Calu3 (cell line): ENCODE results near the gene STPG4. TPM values are rescaled to one million over a fixed set of nuclear protein-coding genes. Genes with fewer than 3 reads are reported as not detected.

Experiments
- BruUV-seq: library from RNA; stranded (reverse); fragments of 400-500 nt; replicated peaks from 2 replicates; lab custom pipeline; 2021; lab: Mats Ljungman, UMichigan
- CTCF ChIA-PET: fragments of 300-600 bp; sonication (Branson Sonifier 250); formaldehyde crosslinking; loops from one replicate; lab custom pipeline; 2022; ENCODE audit warnings: antibody characterized with exemption; lab: Charles Lee
- DNase-seq: peaks from one replicate; pipeline ENCODE4 v3.0.0; 2022
- H3K27ac Mint-ChIP-seq: one replicate; pipeline ENCODE4 v1.8.0; 2022; ENCODE audit warnings: mixed read lengths; ENCODE audit not compliant: unreplicated experiment
- H3K27me3 Mint-ChIP-seq: one replicate; pipeline ENCODE4 v1.8.0; 2022; ENCODE audit warnings: mixed read lengths; ENCODE audit not compliant: unreplicated experiment
- H3K36me3 Mint-ChIP-seq: one replicate; pipeline ENCODE4 v1.8.0; 2022; ENCODE audit warnings: mild to moderate bottlenecking, moderate library complexity, mixed read lengths; ENCODE audit not compliant: insufficient read depth, unreplicated experiment
- H3K4me1 Mint-ChIP-seq: one replicate; pipeline ENCODE4 v1.8.0; 2022; ENCODE audit warnings: mild to moderate bottlenecking, low read depth, mixed read lengths; ENCODE audit not compliant: unreplicated experiment
- H3K4me3 Mint-ChIP-seq: one replicate; pipeline ENCODE4 v1.8.0; 2022; ENCODE audit warnings: mild to moderate bottlenecking, low read depth, moderate library complexity, mixed read lengths; ENCODE audit not compliant: unreplicated experiment
- H3K9me3 Mint-ChIP-seq: one replicate; pipeline ENCODE4 v1.8.0; 2022; ENCODE audit warnings: low read depth, mixed read lengths; ENCODE audit not compliant: unreplicated experiment
- CTCF ChIP-seq: fragments of 200-600 bp; IDR thresholded peaks from one replicate; pipeline ENCODE4 v1.8.0; 2022; ENCODE audit warnings: antibody characterized with exemption; ENCODE audit not compliant: unreplicated experiment
- intact Hi-C: fragments of 100-400 bp; cut with micrococcal nuclease; formaldehyde crosslinking; loops from one replicate; pipeline ENCODE4 v1.10.0; 2022; ENCODE audit not compliant: unreplicated experiment
- total RNA-seq: library from RNA; stranded (reverse); gene quantifications from 2 replicates; pipeline ENCODE4 v1.2.3, GENCODE V29; 2022

The STPG4 gene
- total RNA-seq, 1 experiment from 2014 or later, result 12.7 TPM

GRCh38 chr2:47067788-47068407 lies 87.2 kb downstream of the STPG4 start:
- no peak overlapping the region for H3K4me3 Mint-ChIP-seq

DNA sequence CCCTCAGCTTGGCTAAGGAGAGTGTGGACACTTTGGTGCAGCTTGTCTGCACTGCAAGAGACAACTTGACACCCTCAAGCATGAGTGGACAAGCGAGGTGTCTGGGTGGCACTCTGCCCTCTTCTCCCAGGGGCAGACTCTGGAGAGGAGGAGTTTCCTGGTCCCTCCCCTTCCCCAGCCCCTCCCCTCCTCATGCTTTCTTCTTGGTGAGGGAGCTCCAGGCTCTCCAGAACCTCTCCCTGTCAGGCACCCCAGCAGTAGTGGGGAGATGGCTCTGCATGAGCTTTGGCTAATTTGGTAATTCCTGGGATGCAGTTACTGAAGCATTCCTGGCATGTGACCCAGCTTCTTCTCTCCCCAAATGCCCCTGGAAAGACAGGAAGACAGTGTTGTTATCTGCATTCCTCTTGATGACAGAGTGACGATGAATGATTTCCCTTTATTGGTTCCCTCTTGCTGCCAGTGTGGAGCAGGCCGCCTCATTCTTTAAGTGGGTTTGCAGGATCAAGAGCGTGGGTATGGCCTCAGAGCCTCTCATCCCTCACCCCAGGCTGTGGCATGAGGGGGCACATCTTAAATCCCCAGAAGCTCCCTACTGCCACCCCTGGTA lies 89.2 kb downstream of the STPG4 start:
- CTCF ChIA-PET, result interaction anchor here (0.6 to 0.9 kb wide), 4 partner anchors 11 to 257 kb away, joined by 3 to 7 read pairs (median 4); no protein-coding TSS in a partner anchor
- Mint-ChIP-seq H3K4me3 (no peak overlapping the region), H3K36me3 (peaks cover 19% of the 10 kb centered on the region), H3K27ac (no peak overlapping the region), H3K4me1 (peaks cover 41% of the 10 kb centered on the region), H3K9me3 (no peaks in the 10 kb centered on the region), H3K27me3 (no peaks in the 10 kb centered on the region)
- TF ChIP-seq CTCF, result no peak
- intact Hi-C loops, result no loop called here
- DNase-seq, result no peak
- no TSS peak for BruUV-seq

More at GRCh38 chr2:47067788-47068407, 87.2 kb downstream of the STPG4 start:
- no peak for DNase-seq
- TF ChIP-seq CTCF, result no peak
- H3K27me3 Mint-ChIP-seq, result no peaks in the 10 kb centered on the region
- no peaks in the 10 kb centered on the region for H3K9me3 Mint-ChIP-seq
- peaks cover 35% of the 10 kb centered on the region for H3K36me3 Mint-ChIP-seq
- CTCF ChIA-PET, result interaction anchor here (0.7 to 1.3 kb wide), 2 partner anchors 15 to 24 kb away, joined by 4 to 6 read pairs; no protein-coding TSS in a partner anchor
- peak overlapping the region; percentile 61 for H3K27ac Mint-ChIP-seq
- no TSS peak for BruUV-seq
- peaks cover 48% of the 10 kb centered on the region for H3K4me1 Mint-ChIP-seq
- intact Hi-C loops, result no loop called here

DNA sequence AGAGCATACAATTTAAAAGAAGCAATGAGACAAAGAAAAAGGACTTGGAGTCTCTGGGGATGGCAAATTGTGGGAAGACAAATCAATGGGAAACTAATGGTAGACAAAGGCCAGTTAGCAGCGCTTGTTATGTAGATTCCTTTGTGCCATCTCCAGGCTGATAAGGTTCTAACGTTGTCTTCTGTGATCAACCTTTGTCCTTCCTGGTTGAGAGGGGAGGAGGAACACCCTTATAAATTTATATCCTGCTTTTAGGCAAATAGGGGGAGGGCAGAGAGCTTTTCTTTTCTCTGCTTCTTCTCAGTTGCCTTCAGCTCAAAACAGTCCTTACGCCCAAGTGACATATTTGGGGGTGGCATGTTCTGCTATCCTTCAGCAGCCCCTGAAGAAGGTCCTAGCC lies 89.8 kb downstream of the STPG4 start:
- DNase-seq, result no peak
- no peak overlapping the region for H3K4me3 Mint-ChIP-seq
- H3K27ac Mint-ChIP-seq, result peak overlapping the region; percentile 39
- H3K4me1 Mint-ChIP-seq, result peaks cover 41% of the 10 kb centered on the region
- intact Hi-C loops, result no loop called here
- H3K36me3 Mint-ChIP-seq, result peaks cover 19% of the 10 kb centered on the region
- no peaks in the 10 kb centered on the region for H3K9me3 Mint-ChIP-seq
- CTCF ChIA-PET, result interaction anchor here (0.9 kb wide), 2 partner anchors 12 to 257 kb away, joined by 3 to 4 read pairs; no protein-coding TSS in a partner anchor
- no peaks in the 10 kb centered on the region for H3K27me3 Mint-ChIP-seq
- BruUV-seq, result no TSS peak
- no peak for TF ChIP-seq CTCF

- Mint-ChIP-seq H3K27me3 (no peaks in the 10 kb centered on the region), H3K9me3 (no peaks in the 10 kb centered on the region), H3K36me3 (peaks cover 26% of the 10 kb centered on the region), H3K4me3 (no peak overlapping the region), H3K27ac (peak overlapping the region; percentile 21), H3K4me1 (peaks cover 41% of the 10 kb centered on the region)
- CTCF ChIA-PET, result no interaction called here
- intact Hi-C loops, result no loop called here
- DNase-seq, result no peak
- no TSS peak for BruUV-seq
- no peak for TF ChIP-seq CTCF
Observed at GRCh38 chr2:47064106-47064505, 91.0 kb downstream of the STPG4 start.
